Activated CD4-positive, CD25-positive, alpha-beta regulatory T cell treated with anti-CD3 and anti-CD28 coated beads, Interleukin-2, amount 50 U/mL, for 16 hours (primary cell): ENCODE measurements around the gene JMJD7.

Experiments used
- DNase-seq: peaks from one replicate; pipeline ENCODE4 v3.0.0-alpha.2; 2020; ENCODE audit warnings: low read depth, low spot score

JMJD7 gene

GRCh38 chr15:41799488-41799805, 28.4 kb upstream of the JMJD7 start:
- DNase-seq = no peak

GRCh38 chr15:41801185-41801584, 26.7 kb upstream of the JMJD7 start:
- DNase-seq = no peak

DNA sequence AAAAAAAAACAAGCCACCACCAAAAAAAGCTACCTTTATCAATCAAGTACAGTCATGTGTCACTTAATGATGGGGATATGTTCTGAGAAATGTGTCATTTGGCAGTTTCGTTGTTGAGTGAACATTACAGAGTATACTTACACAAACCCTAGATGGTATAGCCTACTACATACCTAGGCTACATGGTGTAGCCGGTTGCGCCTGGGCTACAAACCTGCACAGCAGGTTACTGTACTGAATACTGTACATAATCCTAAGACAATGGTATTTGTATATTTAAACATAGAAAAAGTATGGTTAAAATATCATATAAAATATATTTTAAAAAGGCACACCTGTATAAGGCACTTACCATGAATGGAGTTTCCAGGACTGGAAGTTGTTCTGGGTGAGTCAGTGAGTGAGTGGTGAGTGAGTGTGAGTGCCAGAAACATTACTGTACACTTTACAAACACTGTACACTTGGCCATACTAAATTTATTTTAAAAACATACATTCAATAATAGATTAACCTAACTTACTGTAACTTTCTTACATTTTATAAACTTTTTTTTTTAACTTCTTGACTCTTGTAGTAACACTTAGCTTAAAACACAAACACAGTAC, 25.9 kb upstream of the JMJD7 start:
- DNase-seq = no peak

- no peak for DNase-seq
Measured at GRCh38 chr15:41804361-41804760, 23.5 kb upstream of the JMJD7 start.

DNA sequence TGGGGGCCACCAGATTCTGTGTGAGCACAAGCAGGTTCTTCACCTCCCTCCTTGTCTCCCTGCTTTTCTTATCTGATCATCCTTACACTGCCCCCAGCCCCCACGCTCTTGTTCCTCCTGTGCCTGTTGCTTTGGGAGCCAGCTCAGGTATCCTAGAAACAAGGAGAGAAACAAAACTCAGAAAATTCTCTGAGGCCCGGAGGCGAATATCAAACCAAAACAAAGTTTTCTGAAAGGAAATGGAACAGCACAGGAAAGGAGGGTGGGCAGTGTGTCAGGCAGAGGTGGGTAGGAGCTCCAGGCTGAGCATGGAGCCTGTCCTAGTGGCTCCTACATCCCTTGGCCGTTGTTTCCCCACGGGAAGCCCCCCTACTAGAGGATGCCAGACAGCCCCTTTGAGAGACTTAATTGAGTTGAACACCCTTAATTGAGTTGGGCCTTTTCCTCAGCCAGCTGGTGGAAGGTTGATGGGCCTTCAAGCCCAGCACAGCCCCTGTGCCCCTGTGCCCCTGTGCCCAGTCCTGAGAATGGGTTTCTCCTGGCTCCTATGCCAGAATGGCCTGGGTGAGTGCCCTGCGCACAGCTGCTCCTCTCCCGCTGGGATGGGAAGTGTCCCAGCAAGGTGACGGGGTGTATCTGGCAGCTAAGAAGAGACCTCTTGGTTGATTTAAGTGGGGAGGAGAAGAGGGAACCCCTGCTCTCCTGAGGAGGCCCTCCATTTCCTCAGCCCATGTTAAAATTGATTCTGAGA, 22.8 kb upstream of the JMJD7 start:
- no peak for DNase-seq

GRCh38 chr15:41805711-41806110, 22.2 kb upstream of the JMJD7 start:
- DNase-seq = no peak

- DNase-seq = no peak
Measured at GRCh38 chr15:41806291-41807181, 21.4 kb upstream of the JMJD7 start.

- DNase-seq = no peak
Measured at GRCh38 chr15:41809121-41809520, 18.8 kb upstream of the JMJD7 start.

- DNase-seq = no peak
Measured at GRCh38 chr15:41809526-41810220, 18.2 kb upstream of the JMJD7 start.

DNA sequence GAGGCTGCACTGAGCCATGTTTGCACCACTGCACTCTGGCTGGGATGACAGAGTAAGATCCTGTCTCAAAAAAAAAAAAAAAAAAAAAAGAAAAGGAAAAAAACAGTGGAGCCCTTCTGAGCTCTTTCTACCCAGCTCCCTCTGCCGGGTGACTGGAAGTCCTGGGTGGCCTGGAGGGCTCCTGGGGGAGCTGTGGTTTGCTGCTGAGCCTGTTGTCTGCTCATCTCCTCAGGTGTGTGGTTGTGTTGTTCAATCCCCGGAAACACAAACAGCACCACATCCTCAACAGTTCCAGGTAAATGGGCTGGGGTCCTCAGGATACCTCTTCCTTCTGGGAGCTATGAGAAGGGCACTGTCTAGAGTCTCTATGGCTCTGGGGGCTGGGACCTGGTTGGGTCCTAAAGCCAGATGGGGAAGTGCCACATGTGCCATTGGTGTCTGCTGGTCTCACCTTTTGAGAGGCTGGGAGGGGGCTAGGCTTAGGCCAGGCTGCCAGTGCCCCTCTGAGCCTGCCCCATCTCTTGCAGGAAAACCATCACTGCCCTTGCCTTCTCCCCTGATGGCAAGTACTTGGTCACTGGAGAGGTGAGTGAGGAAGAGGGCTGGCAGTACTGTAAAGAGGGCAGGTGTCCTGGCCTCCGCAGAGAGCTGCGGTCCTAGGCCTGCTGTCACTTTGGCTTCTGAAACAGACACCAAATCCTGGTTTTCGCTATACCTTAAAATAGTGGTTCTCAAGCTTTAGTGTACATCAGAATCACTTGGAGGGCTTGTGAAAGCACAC, 17.1 kb upstream of the JMJD7 start:
- DNase-seq = no peak

GRCh38 chr15:41811432-41812195, 16.3 kb upstream of the JMJD7 start:
- DNase-seq = peak; percentile 42

DNA sequence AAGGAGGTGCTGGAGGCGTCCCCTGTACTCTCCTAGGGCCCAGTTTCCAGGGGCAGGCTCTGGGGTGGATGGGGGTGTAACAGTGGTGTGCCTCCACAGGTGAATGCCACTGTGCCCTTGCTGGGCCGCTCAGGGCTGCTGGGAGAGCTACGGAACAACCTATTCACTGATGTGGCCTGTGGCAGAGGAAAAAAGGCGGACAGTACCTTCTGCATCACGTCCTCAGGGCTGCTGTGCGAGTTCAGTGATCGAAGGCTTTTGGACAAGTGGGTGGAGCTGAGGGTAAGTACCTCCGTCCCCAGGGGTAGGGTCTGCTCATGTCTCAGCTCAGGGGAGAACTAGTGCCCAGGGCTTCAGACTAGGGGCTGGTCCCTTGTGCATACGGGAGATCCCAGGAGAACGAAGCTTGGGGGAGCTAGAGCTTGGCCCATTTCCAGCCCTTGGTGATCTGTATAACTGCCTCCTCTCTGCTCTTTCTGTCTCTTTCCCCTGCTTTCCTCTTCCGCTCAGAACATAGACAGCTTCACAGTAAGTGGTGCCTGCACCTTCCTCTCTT, 15.0 kb upstream of the JMJD7 start:
- no peak for DNase-seq

GRCh38 chr15:41813426-41813825, 14.5 kb upstream of the JMJD7 start:
- no peak for DNase-seq

DNA sequence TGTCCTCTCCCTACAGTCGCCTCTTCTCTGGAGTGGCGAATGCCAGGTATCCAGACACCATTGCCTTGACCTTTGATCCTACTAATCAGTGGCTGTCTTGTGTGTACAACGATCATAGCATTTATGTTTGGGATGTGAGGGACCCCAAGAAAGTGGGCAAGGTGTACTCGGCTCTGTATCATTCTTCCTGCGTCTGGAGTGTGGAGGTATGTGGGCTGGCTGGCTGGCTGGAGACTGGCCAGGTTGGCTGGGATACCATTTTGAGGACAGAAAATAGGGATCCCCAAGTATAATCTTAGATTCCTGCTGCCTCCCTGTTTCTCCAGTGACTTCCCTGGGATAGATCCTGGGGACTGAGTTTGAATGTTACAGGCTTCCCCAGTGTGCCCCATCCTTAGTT, 13.4 kb upstream of the JMJD7 start:
- no peak for DNase-seq

DNA sequence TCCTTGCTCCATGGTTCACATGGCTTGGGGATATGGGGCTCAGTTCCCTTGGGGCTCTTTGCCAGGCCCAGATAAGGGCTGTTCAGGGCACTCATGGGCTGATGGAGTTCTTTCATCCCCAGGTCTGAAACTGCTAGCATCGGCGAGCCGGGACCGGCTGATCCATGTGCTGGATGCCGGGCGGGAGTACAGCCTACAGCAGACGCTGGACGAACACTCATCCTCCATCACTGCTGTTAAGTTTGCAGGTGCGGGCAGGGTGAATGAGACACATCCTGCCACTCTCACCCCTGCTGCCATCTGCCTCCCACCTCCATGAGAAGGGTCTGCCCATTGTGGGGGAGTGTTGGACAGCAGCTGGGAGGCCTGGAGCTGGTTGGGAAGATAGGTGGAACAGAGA, 11.1 kb upstream of the JMJD7 start:
- DNase-seq = no peak

- DNase-seq = no peak
Measured at GRCh38 chr15:41817327-41817726, 10.6 kb upstream of the JMJD7 start.

DNA sequence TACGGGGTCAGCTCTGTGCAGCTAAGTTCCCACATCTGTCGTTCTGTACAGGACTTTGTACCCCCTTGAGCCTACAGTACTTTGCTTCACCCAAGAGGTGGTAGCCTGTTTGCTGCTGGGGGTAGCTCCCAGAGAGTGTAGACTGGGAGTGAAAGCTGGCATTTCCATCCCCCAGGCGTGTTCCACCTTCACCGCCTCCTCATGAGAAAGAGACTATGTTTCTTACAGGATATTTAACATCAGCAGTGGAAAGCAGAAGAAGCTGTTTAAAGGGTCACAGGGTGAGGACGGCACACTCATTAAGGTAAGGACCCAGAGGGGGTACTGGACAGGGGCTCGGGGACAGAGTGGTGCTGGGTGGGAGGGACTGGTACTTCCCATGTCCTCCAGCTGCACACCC, 10.1 kb upstream of the JMJD7 start:
- no peak for DNase-seq

- DNase-seq = no peak
Measured at GRCh38 chr15:41819455-41820050, 8.3 kb upstream of the JMJD7 start.

DNA sequence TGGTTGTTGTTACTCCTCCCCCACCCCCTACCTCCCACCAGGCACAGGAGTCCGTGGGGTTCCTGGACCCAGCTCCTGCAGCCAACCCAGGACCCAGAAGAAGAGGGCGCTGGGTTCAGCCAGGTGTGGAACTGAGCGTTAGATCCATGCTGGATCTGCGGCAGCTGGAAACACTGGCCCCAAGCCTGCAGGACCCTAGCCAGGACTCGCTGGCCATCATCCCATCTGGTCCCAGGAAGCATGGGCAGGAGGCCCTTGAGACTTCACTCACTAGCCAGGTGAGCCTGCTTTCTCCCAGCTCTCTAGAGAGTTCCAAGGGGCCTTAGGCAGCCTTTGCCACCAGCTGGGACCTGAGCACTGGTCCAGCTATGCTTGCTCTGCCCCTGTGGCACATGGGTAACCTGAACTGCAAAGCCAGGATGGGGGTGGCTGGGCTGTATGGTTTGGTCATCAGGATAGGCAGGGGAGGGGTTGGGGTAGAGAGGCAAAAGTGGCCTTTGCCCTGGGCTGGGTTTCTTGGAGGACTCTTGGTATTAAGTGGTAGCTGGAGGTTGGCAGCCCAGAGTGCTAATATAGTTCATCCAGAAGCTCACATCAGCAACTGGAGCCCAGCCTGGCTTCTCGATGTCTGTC, 7.0 kb upstream of the JMJD7 start:
- DNase-seq = no peak
